Keratinocyte (primary cell): Measurements from ENCODE around the gene DUSP18. TPM values are rescaled to one million over a fixed set of nuclear protein-coding genes. Genes with fewer than 3 reads are reported as not detected.

Experiments
- DNase-seq: peaks from one replicate; pipeline ENCODE4 v3.0.0-alpha.2; 2011; ENCODE audit warnings: low read depth, missing footprints, low spot score
- FAIRE-seq: peaks from 2 replicates; lab custom pipeline; 2011; peaks lifted over from hg19 to GRCh38; lab: Jason Lieb, UNC
- H2AFZ ChIP-seq: 2 replicates; pipeline ENCODE4 v1.6.0; 2012; ENCODE audit warnings: low read length, control low read depth, inconsistent platforms; ENCODE audit not compliant: control insufficient read depth
- H3K27ac ChIP-seq: 2 replicates; pipeline ENCODE4 v1.5.1; 2011; ENCODE audit warnings: low read length; ENCODE audit not compliant: control insufficient read depth, insufficient read depth
- H3K27me3 ChIP-seq: 3 replicates; pipeline ENCODE4 v1.6.0; 2011; ENCODE audit warnings: low read length; ENCODE audit not compliant: control insufficient read depth, insufficient read depth; ENCODE audit errors: extremely low read depth
- H3K36me3 ChIP-seq, 2 experiments: 2 replicates in 1 of 2; 3 replicates in 1 of 2; pipeline ENCODE4 v1.5.1; 2011; ENCODE audit warnings: low read length in 2 of 2, mild to moderate bottlenecking in 1 of 2; ENCODE audit not compliant: control insufficient read depth in 2 of 2, insufficient read depth in 2 of 2; ENCODE audit errors: extremely low read depth in 1 of 2
- H3K4me1 ChIP-seq: 3 replicates; pipeline ENCODE4 v1.5.1; 2011; ENCODE audit warnings: low read length; ENCODE audit not compliant: control insufficient read depth, insufficient read depth; ENCODE audit errors: extremely low read depth
- H3K4me2 ChIP-seq: 3 replicates; pipeline ENCODE4 v1.6.0; 2011; ENCODE audit warnings: low read depth, low read length; ENCODE audit not compliant: control insufficient read depth, insufficient read depth; ENCODE audit errors: extremely low read depth
- H3K4me3 ChIP-seq, 3 experiments: fragments of 200-600 bp in 1 of 3; sonication (generic) in 1 of 3; 2 replicates in 2 of 3; 3 replicates in 1 of 3; pipeline ENCODE4 v1.5.1; 2011 to 2016; ENCODE audit warnings: low read length in 3 of 3, mild to moderate bottlenecking in 3 of 3, control low read depth in 2 of 3, inconsistent platforms in 1 of 3, low read depth in 1 of 3, mixed read lengths in 1 of 3, mixed run types in 1 of 3, moderate library complexity in 1 of 3; ENCODE audit not compliant: control insufficient read depth in 2 of 3, insufficient read depth in 2 of 3; ENCODE audit errors: extremely low read depth in 1 of 3
- H3K79me2 ChIP-seq: 2 replicates; pipeline ENCODE4 v1.6.0; 2012; ENCODE audit warnings: low read length; ENCODE audit not compliant: control insufficient read depth, insufficient read depth
- H3K9ac ChIP-seq: 3 replicates; pipeline ENCODE4 v1.6.0; 2011; ENCODE audit warnings: low read length; ENCODE audit not compliant: control insufficient read depth, insufficient read depth; ENCODE audit errors: extremely low read depth
- H3K9me1 ChIP-seq: 3 replicates; pipeline ENCODE4 v1.6.0; 2011; ENCODE audit warnings: low read length; ENCODE audit not compliant: control insufficient read depth, insufficient read depth; ENCODE audit errors: extremely low read depth
- H3K9me3 ChIP-seq: 2 replicates; pipeline ENCODE4 v1.5.1; 2012; ENCODE audit warnings: low read depth, low read length; ENCODE audit not compliant: control insufficient read depth
- H4K20me1 ChIP-seq: 3 replicates; pipeline ENCODE4 v1.6.0; 2011; ENCODE audit warnings: low read length; ENCODE audit not compliant: control insufficient read depth, insufficient read depth; ENCODE audit errors: extremely low read depth
- EZH2 ChIP-seq: IDR thresholded peaks from one replicate; pipeline ENCODE4 v1.6.1; 2012; ENCODE audit warnings: inconsistent platforms, mild to moderate bottlenecking, low read length, moderate library complexity
- dilution Hi-C: fragments of 300-500 bp; cut with MboI; formaldehyde crosslinking; loops from one replicate; pipeline ENCODE4 v1.7.0; 2020; ENCODE audit warnings: low sequenced_read_pairs; ENCODE audit not compliant: extremely low pct_ligation_motif_present
- polyA plus RNA-seq, 5 experiments: library from polyadenylated mRNA; depleted of rRNA in 3 of 5; stranded (reverse) in 3 of 5; stranded (forward) in 1 of 5; unstranded in 1 of 5; fragments of >200 nt; gene quantifications; 1 replicate in 1 of 5; 2 replicates in 3 of 5; 3 replicates in 1 of 5; pipeline versions ENCODE4 v1.2.1 to v1.2.3, GENCODE V29; 2011 to 2012; ENCODE audit warnings: missing spikeins in 2 of 5, low read depth in 1 of 5, low replicate concordance in 1 of 5
- TF ChIP-seq, protein P1 (sequence below), 3 experiments: IDR thresholded peaks in 1 of 3; conservative IDR thresholded peaks in 1 of 3; optimal IDR thresholded peaks in 1 of 3; 2 replicates in 2 of 3; 3 replicates in 1 of 3; pipeline versions ENCODE3 to v1.5.1; 2011; ENCODE audit warnings: low read length in 3 of 3, mild to moderate bottlenecking in 3 of 3, moderate library complexity in 2 of 3, control low read depth in 1 of 3, inconsistent platforms in 1 of 3; ENCODE audit not compliant: insufficient read depth in 2 of 3; ENCODE audit errors: extremely low read depth in 1 of 3

The DUSP18 gene
- polyA plus RNA-seq, 1 donor (not counting 4 experiments of a cell fraction or from before 2014, with no cell fraction given): 12.6 TPM

DNA sequence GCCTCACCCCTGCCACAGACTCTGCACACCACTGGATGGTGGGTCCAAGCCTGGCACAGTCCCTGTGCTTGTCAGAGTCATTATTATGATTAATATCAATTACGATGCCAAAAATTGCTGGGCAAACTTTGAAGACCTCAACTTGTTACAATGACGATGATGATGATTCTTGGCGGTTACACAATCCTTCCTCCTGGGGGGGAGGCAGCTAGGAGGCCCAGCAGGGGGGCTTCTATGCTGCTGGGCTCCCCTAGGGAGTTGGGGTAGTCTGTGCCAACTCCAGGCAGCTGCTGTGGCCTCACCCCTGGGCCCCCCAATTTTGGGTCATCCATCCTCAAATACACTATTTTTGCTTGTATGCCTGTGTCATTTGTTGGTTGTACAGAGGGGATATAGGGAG is 20.1 kb downstream of the DUSP18 start:
- Histone ChIP-seq H2AFZ (no peak overlapping the region), H3K79me2 (no peaks in the 10 kb centered on the region), H3K4me2 (no peak overlapping the region), H3K27me3 (no peaks in the 10 kb centered on the region), H3K27ac (no peak overlapping the region), H4K20me1 (no peaks in the 10 kb centered on the region), H3K9me3 (no peaks in the 10 kb centered on the region), H3K9me1 (no peaks in the 10 kb centered on the region), H3K36me3 (peaks cover 0 to 2% of the 10 kb centered on the region in 2 experiments), H3K4me3 (no peak overlapping the region), H3K9ac (no peak overlapping the region), H3K4me1 (peaks cover 9% of the 10 kb centered on the region)
- dilution Hi-C loops: no loop called here
- FAIRE-seq (no peak), DNase-seq (no peak)
- TF ChIP-seq, protein P1, sequence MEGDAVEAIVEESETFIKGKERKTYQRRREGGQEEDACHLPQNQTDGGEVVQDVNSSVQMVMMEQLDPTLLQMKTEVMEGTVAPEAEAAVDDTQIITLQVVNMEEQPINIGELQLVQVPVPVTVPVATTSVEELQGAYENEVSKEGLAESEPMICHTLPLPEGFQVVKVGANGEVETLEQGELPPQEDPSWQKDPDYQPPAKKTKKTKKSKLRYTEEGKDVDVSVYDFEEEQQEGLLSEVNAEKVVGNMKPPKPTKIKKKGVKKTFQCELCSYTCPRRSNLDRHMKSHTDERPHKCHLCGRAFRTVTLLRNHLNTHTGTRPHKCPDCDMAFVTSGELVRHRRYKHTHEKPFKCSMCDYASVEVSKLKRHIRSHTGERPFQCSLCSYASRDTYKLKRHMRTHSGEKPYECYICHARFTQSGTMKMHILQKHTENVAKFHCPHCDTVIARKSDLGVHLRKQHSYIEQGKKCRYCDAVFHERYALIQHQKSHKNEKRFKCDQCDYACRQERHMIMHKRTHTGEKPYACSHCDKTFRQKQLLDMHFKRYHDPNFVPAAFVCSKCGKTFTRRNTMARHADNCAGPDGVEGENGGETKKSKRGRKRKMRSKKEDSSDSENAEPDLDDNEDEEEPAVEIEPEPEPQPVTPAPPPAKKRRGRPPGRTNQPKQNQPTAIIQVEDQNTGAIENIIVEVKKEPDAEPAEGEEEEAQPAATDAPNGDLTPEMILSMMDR (optimal IDR thresholded peaks at IDR 0.05 in 1 of 3, IDR thresholded peaks at IDR 0.05 in 1 of 3, conservative IDR thresholded peaks at IDR 0.05 in 1 of 3; ENCODE audit: extremely low read depth in 1 of 3, insufficient read depth in 2 of 3, low read length in 3 of 3): no peak
- TF ChIP-seq EZH2: no peak

DNA sequence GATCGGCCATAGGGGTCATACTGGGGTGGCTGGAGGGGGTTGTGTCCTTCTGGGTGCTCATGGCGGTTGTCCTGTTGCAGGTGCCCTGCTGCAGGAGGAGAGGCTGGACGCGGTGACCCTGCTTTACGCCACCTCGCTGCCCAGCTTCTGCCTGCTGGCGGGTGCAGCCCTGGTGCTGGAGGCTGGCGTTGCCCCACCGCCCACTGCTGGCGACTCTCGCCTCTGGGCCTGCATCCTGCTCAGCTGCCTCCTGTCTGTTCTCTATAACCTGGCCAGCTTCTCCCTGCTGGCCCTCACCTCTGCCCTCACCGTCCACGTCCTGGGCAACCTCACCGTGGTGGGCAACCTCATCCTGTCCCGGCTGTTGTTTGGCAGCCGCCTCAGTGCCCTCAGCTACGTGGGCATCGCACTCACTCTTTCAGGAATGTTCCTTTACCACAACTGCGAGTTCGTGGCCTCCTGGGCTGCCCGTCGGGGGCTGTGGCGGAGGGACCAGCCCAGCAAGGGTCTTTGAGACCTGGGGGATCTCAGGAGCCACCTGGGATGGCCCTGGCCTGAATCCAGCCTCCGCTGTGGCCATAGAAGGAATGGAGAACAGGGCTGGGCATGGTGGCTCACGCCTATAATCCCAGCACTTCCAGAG is 21.0 kb downstream of the DUSP18 start:
- peaks cover 0 to 2% of the 10 kb centered on the region in 2 experiments for H3K36me3 ChIP-seq
- H3K9me1 ChIP-seq: no peaks in the 10 kb centered on the region
- no peak overlapping the region for H3K27ac ChIP-seq
- H3K79me2 ChIP-seq: no peaks in the 10 kb centered on the region
- no peak overlapping the region for H2AFZ ChIP-seq
- TF ChIP-seq EZH2: no peak
- TF ChIP-seq, protein P1 (optimal IDR thresholded peaks at IDR 0.05 in 1 of 3, IDR thresholded peaks at IDR 0.05 in 1 of 3, conservative IDR thresholded peaks at IDR 0.05 in 1 of 3; ENCODE audit: extremely low read depth in 1 of 3, insufficient read depth in 2 of 3, low read length in 3 of 3): no peak
- no peak overlapping the region for H3K4me2 ChIP-seq
- DNase-seq: no peak
- H3K4me1 ChIP-seq: peaks cover 9% of the 10 kb centered on the region
- no peaks in the 10 kb centered on the region for H3K27me3 ChIP-seq
- dilution Hi-C loops: no loop called here
- no peak for FAIRE-seq
- no peak overlapping the region for H3K4me3 ChIP-seq
- H3K9ac ChIP-seq: no peak overlapping the region
- H4K20me1 ChIP-seq: no peaks in the 10 kb centered on the region
- H3K9me3 ChIP-seq: no peaks in the 10 kb centered on the region
